HS-27A (cell line): Measurements from ENCODE around the gene CYGB.
A peak's percentile ranks its signal among the peaks of the same experiment; 100 is the strongest.
"Not testable (repeated sequence)": the region's sequence is repeated elsewhere in the genome, so short reads cannot be mapped to it uniquely, and the experiment has no call there.

Experiments
- DNase-seq: peaks from one replicate; pipeline ENCODE4 v3.0.0-alpha.2; 2012; ENCODE audit warnings: low read depth, missing footprints

CYGB gene

DNA sequence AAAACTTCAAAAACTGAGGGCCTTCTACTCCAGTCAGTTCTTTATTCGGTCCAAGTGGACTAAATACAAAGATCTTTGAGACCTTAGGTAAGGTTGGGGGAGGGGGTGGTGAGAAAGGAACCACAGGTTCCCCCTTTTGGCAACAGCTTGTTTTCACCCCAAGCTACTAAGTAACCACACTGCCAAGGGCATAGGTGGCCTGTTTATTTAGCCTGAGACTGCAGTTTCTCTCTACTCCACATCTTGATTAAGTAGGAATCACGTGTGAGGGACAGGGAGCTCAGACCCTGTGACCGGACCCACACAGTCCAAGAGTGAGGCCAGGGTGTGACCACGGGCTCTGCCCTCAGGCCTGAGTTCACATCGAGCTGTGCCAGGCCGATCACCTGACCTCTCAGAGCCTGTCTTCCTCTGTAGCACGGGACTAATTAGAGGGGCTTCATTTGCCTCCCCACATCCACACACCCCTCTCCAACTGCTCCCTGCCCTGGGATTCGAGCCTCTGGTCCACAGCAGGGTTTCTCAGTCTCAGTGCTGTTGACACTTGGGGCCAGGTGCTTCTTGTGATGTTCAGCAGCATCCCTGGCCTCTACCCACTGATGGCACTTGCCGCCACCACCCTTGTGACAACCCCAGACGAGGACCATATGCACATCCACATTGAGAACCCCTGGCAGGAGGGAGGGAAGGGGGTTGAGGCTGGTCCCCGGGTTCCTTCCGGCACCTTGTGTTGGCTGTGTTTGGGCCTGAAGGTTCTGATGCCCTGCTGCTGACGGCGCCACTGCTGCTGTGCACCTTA lies 30.3 kb upstream of the CYGB start:
- no peak for DNase-seq

DNA sequence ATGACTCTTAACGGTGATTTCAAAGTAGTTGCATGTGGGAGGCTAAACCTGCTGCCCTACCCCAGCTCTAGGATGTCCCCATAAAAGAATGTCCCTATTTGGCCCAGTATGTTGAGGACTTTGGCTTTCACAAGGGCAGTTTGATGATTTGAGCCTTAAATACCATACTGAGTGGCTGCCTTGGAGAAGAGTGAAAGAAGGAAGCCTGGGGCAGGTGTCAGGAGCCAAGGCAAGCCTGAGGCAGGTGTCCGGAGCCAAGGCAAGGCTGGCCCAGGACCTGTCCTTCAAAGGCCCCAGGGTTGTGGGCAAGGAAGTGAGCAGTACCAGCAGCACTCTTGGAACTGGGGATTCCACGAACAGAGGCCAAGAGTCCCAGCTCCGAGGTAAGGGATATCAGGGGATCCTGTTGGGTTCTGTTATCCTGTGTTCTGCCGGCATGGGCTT lies 29.5 kb upstream of the CYGB start:
- DNase-seq: no peak

DNA sequence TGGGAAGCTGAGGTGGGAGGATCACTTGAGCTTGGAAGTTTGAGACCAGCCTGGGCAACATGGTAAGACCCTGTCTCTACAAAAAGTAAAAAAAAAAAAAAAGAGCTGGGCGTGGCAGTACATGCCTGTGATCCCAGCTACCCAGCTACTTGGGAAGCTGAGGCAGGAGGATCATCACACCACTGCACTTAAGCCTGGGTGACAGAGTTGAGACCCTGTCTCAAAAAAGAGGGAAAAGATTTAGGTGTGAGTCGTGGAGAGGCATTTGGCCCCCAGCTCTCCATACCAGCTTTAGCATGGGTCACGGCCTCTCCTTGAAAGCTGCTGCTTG lies 29.1 kb upstream of the CYGB start:
- no peak for DNase-seq

DNA sequence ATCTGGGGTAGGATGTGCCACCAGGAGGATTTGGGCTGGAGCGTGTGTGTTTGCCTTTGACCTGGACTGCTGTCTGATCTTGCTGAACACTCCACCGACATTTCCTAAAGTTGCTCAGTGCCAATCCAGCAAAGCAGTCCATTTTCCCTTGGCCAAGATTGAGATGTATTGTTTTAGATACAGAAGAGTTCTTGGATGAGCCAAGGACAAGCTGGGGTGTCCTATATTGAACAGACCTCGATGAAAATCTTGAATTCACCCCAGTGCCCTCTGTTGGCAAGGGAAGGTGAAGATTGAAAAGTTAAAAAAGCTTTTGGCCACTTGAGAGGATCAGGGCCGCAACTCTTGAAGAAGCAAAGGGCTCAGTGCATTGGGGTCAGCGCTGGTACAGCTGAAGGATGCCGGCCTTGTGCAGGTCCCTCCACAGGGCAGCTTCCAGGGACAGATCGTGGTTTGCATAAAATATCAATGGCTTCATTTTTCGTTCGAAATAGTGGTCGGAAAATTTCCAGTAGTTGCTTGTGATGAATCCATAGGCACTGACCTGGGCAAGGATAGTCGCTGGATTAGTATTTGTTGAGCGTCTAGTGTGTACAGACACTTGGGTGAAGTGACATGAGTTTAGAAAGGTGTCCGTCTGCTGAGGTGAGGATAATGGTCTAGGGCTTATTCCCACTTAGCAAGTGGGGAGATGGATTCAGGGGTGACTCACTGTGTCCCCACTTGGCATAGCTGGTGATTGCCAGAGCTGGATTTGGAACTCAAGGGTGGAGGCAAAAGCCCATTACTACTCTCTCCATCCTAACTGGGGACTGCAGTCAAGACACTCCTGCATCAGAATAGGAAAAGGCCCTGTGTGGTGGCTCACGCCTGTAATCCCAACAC lies 28.5 kb upstream of the CYGB start:
- DNase-seq: no peak

GRCh38 chr17:76564991-76565727 lies 27.6 kb upstream of the CYGB start:
- DNase-seq: not testable (repeated sequence)

- not testable (repeated sequence) for DNase-seq
Measured at GRCh38 chr17:76563359-76563758, 25.9 kb upstream of the CYGB start.

GRCh38 chr17:76562734-76563148 lies 25.2 kb upstream of the CYGB start:
- no peak for DNase-seq

DNA sequence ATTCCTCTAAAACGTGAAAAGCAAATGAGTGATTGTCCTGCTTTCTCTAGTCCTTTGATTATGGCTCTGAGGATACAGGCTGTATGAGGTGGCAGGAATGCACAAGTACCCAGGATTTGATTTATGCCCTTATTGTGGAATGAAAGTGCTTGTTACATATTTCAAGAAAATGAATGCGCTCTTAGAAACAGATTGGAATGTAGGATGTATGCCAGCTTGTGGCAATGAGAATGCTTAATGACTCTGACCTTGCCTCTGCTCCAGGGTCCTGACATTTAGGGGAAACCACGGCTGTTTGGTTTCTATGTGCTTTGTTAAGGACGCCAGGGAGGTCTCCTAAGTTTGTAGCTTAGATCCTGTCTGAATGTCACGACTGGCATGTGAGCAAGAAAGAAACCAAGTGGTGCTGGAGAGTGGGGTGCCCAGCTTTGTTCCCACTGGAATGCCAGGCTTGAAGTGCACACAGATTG lies 24.3 kb upstream of the CYGB start:
- no peak for DNase-seq

GRCh38 chr17:76561332-76561731 lies 23.8 kb upstream of the CYGB start:
- DNase-seq: no peak

DNA sequence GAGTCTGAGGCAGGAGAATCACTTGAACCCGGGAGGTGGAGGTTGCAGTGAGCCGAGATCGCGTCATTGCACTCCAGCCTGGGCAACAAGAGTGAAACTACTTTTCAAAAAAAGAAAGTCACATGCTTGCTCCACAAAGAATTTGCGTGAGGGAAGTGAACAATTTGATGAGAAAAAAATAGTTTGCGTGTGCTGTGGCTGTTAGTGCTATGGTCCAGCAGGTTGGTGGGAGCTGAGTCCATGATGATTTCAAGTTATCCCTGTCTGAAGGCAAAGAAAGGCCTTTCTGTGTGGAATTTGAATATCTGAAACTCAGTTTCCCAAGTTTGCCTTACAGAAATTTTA lies 23.3 kb upstream of the CYGB start:
- DNase-seq: no peak

GRCh38 chr17:76560036-76560876 lies 22.7 kb upstream of the CYGB start:
- DNase-seq: no peak

DNA sequence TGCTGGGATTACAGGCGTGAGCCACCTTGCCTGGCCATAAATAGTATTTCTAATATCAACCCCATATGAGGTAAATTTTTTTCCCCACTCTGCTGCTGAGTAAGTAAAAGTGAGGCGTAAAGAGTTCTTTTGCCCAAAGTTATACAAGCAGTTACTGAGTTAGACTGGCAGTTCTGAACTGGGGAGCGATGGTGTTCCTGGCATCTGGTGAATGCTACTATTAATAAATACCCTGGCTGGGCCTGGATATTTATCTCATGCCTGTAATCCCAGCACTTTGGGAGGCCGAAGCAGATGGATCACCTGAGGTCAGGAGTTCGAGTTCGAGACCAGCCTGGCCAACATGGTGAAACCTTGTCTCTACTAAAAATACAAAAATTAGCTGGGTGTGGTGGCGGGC lies 22.0 kb upstream of the CYGB start:
- not testable (repeated sequence) for DNase-seq

DNA sequence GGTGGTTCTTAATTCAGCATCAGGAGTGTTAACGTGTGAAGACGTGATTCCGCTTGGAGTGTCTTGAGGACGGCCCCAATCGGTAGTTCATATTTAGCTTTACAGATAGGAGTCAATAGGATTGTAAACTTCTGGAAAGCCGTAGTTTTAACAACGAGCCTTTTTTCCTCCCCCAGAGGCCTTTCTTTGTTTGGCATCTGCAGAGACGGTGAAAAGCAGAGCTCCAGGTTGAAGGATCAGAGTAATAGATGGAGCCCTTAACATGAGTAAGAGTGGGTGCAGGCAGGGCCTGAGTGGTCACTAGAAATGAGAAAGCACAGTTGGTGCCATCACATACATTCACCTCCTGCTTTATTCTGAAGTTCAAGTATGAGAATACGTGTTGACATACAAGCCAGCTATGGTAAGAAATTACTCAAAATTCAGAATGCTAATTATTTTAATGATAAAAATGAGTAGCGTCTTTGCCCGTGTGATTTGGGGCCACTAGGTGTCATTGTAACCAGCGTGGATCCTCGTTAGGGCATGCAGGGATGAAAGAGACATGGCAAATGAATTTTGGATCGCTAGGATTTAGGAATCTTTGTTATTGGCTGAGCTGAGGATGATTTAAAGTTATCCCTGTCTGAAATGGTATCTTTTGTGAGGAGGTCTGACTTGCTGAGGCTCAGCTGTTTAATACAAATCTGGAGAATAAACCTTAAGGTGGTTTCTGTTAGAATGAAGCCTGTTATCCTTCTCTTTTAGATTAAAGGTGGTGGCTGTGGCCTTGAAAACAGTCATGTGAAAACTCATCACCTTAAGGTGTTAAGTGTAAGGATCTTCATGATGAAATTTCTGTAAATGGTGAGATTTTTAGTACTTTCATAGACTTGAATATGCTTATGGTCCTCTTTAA lies 20.9 kb upstream of the CYGB start:
- DNase-seq: no peak

GRCh38 chr17:76557368-76558197 lies 20.1 kb upstream of the CYGB start:
- peak; percentile 75 for DNase-seq

DNA sequence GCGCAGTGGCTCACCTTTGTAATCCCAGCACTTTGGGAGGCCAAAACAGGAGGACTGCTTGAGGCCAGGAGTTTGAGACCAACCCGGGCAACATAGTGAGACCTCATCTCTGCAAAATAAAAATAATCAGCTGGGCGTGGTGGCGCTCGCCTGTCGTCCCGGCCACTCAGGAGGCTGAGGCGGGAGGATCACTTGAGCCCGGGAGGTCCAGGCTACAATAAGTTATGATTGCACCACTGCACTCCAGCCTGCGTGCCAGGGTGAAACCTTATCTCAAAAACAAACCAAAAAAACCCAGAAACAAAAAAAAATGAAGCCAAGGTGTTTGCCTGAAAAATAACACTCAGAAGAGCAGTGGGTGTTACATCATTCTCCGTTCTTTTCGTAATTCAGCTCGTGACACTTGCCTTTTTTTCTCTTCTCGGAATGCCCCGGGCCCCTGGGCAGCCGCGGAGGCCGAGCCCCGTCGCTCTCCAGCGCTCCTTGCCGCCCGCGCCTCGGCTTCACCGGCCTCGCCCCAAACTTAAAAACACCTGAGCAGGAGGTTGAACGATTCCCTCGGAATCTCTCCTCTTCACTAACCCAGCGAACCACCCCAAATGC lies 19.4 kb upstream of the CYGB start:
- DNase-seq: no peak

GRCh38 chr17:76554131-76554530 lies 16.6 kb upstream of the CYGB start:
- no peak for DNase-seq

DNA sequence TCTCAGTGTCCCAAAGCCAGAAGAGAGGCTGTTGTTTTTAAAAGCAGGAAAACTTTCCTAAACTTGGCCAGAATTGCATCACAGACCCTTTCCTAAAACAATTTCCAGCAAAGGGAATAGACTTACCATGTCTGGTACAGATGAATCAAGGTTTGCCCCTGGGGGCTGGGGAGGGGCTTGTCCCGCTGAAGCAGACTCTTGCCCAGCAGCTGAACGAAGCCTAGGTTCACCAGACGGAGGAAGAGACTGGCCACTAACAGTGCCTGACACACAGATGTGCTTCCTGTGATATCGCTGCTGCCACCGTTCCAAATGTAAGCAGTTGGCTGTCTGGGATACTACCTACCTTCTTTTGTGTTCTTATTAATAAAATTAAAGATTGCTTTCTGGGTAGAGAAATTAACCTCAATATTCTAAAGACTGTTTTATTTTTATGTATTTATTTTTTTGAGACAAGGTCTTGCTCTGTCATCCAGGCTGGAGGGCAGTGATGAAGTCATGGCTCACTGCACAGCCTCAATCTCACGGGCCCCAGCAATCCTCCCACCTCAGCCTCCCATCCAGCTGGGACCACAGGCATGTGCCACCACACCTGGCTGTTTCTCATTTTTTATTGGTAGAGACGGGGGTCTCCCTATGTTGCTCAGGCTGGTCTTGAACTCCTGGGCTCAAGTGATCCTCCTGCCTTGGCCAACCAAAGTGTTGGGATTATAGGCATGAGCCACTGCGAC lies 15.8 kb upstream of the CYGB start:
- DNase-seq: no peak

- no peak for DNase-seq
Measured at GRCh38 chr17:76551685-76552084, 14.2 kb upstream of the CYGB start.
